Stimulated activated CD4-positive, alpha-beta T cell treated with anti-CD3 and anti-CD28 coated beads, Interleukin-12 subunit alpha, Interleukin-12 subunit beta, amount 100 ng/mL, for 24 hours (primary cell): ENCODE measurements around the gene DPY19L3.
"Not testable (repeated sequence)": the region's sequence is repeated elsewhere in the genome, so short reads cannot be mapped to it uniquely, and the experiment has no call there.

Source experiments
- DNase-seq, 2 experiments: peaks; one replicate each; pipeline ENCODE4 v3.0.0-alpha.2; 2020; ENCODE audit warnings: low read depth in 2 of 2

The DPY19L3 gene

DNA sequence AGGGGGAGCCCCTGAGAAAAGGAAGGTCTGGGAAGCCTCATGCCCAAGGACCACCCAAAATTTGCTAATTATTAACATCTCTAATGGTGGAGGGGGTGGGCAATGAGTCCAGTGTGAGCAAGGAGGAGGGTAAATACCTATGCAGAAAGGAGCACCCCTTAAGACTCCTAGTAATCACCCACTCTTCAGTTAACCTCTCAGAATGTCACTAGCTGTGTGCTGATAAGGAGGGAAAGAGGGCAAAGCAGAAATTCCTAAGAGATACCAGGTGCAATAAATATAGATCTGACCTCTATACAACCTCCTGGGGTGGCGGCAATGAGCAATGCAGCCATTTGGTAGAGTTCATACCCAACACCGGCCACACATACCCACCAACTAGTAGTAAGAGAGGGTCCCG, 12.7 kb upstream of the DPY19L3 start:
- no peak for DNase-seq

DNA sequence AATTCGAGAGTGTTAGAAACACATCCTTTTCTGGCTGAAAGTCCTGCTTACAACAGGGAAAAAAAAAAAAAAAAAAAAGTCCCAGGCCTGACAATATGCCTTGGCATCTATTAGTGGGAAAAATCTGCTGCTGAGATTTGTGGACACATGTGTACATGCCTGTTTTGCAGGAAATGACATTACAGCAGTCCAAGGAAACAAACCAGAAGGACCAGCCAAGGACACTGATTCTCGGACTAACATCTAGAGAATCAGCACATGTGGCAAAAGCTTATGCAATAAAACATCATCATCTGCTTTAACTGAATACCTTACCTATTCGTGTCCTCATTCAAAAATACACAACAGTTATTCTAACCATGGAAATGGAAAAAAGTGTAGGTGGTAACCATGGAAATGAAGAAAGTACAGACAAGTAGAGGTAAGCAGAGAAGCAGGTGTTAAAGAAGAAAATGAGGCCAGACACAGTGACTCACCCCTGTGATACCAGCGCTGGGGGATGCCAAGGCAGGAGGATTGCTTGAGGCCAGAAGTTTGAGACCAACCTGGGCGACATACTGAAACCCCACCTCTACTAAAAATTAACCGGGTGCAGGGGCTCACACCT, 9.4 kb upstream of the DPY19L3 start:
- no peak for DNase-seq

DNA sequence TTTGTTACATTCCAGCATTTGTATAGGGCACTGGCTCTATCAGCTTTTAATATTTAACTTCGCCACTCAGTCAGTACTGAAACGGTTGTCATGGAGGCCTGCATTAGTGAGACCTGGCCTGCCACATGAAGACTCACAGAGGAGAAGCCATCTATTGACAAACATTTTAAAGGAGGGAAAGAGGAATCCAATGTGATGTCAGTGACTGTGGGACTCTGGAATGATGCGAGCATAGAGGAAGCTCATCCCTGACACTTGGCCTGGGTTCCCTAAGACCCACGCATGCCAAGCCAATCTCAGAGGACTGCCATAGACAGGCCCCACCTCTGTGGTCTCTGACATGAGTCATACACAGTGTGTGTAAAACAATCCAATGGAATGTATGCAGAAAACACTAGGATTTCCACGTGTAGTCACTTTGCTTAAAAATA, 7.9 kb upstream of the DPY19L3 start:
- no peak for DNase-seq

DNA sequence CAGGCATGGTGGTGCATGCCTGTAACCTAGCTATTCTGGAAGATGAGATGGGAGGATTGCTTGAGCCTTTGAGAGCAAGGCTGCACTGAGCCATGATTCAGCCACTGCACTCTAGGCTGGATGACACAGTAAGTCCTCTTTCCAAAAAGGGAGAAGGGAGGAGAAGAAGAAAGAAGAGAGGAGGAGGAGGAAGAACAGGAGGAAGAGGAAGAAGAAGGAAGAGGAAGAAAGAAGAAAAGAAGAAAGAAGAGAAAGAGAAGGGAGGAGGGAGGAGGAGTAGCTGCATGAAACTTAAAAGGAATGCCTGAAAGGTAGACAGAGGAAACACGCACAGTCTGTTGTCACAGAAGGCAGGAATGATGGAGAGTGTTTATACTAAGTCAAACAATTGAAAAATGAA, 3.6 kb upstream of the DPY19L3 start:
- DNase-seq = no peak

DNA sequence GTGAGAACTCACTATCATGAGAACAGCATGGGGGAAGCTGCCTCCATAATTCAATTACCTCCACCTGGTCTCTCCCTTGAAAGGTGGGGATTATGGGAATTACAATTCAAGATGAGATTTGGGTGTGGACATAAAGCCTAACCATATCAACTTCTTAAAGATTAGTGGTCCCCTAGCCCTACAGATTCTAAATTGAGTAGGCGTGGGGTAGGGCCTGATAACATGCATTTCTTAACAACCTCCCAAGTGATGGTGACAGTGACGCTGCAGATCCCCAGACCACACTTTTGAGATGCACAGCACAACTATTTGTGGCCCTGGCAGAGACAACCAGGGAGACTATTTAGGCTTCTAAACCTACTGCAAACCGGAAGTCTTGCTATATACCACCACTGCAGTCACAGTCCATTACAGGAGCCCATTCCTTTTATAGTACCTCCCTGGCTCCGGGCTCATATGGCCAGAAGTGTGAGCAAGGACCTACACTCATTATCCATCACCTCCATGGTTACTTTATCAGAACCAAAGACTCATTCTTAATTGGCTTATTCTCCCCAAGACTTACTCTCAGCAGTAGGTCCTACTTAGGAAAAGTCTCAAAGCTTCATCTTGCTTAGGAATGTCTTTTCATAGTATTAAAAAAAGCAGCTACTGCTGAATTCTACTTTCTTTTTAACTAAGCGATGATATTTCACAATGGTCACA, 2.1 kb upstream of the DPY19L3 start:
- no peak for DNase-seq

DNA sequence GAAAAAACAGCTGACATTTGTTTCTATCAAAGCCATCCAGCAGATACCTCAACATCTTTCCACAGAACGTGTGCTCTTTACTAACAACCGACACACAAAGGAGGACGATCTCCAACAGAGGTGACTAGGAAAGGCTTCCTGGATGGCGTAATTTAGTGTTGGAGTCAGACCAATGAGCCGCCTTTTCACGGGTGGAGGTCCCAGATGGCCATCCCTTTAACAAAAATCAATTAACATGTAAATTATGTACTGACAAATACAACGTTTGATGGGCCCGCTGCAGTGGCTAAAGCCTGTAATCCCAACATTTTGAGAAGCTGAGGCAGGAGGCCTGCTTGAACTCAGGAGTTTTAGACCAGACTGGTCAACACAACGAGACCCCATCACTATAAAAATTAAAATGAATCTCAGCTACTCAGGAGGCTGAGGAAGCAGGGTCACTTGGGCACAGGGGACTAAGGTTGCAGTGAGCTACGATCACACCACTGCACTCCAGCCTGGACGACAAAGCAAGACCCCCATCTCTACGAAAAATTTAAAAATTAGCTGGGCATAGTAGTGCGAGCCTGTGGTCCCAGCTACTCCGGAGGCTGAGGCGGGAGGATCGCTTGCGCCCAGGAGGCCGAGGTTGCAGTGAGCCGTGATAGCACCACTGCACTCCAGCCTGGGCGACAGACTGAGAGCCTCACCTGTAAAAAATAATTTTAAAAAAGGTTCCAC, 1.2 kb upstream of the DPY19L3 start:
- DNase-seq = no peak

DNA sequence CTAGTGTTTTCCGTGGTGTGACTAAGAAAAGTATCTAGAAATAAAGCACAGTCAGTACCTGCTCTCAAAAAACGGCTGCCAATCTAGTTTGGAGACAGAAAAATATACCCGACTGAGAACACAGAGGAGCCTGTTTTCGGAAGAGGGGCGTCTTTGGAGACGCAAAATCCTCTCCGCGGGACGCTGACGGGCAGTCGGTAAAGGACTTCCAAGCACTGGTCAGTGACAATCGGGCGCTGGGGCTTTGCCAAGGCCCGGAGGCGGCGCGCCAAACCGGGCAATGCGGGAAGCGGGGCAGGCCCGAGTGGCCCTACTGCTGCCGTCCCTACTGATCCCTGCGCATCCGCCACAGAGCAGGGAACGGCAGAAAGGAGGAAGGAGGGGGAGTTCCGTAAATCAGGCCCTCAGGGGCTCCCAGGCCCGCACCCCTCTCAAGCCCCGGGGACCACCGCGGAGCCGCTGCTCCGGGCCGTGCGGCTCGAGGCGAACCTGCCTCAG, 588 bp upstream of the DPY19L3 start:
- peak in 1 of 2 experiments; percentile 3 for DNase-seq

DNA sequence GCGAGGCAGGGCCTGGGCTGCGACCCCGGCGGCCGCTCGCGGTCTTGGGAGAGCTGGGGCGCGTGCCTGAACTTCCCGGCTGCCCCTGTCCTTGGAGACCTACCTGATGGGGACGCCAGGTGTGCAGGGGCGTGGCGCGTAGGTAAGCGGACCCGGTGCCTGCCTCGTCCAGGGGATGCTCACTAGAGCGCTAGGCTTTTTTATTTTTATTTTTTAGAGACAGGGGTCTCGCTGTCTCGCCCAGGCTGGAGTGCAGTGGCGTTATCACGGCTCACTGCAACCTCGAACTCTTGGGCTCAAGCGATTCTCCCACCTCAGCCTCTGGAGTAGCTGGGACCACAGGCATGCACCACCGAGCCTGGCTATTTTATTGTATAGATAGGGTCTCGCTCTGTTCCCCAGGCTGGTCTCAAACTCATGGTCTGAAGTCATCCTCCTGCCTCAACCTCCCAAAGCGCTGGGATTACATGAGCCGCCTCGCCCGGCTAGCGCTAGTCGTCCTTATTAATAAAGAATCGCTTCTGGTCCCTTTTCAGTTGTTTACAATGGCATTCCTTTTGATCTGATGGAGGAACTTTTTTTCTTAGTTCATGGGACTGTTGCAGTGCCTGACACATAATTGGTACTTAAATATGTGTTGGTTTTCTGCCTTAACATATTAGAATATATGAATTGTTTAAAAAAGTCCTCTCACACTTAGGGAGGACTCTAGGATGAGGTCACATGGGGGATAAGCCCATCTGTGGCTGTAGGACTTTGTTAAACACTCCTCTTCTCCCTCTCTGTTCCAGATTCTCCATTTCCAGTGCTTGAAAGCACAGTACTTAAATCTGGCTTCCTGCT, 812 bp downstream of the DPY19L3 start:
- DNase-seq = no peak

DNA sequence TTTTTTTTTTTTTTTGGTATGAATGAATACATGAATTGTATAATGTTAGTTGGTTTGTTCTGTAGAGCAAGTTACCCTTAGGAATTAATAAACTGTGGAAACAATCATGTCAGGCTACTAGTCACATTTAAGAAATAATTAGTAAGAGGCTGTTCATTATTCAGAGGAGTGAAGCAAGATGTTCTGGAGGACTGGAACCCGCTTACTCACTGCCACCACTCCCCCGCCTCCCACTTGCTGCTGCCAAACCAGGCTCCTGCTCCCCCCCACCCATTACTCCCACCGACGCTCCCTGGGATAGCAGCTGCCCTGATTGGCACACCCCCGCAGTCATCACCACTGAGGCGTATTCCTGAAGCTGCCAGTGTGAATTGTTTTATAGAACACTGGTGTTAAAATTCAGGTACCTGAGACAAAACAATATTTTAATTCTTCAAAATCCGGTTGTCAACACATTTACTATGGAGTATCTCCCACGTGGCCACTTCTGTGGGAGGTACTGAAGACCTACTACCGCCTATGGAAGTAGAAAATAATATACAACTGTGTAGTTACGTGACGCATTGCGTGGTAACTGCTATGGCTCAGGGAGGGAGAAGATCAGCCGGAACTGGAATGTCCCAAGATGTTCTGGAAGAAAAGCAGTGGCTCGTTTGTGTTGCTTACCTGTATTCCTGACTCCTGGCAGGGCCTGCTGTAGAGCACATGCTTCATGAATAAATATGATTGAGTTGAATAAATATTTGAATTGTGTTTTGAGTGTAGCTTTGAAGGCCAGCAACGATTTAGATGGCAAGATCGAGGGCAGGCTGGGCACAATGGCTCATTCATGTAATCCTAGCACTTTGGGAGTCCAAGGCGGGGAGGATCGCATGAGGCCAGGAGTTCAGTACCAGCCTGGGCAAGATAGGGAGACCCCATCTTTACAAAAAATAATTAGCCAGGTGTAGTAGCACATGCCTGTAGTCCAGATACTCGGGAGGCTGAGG, 1.7 kb downstream of the DPY19L3 start:
- DNase-seq = no peak

DNA sequence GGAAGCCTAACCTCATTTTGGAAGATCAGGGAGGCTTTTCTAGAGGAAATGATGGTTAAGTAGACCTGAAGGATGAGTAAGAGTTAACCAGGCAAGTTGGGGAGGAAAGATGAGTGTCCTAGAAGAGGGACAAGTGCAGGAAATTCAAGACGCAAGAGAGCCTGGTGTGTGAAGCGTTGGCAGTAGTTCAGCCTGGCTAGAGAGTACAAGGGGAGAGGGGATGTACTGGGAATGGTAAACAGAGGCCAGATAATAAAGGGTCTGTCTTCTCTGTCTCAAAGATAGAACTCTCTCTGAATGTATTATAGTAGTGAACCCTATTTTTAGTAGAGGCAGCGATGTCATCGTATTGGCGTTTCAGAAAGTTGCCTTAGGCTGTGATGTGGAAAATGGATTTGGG, 9.7 kb downstream of the DPY19L3 start:
- DNase-seq = no peak

DNA sequence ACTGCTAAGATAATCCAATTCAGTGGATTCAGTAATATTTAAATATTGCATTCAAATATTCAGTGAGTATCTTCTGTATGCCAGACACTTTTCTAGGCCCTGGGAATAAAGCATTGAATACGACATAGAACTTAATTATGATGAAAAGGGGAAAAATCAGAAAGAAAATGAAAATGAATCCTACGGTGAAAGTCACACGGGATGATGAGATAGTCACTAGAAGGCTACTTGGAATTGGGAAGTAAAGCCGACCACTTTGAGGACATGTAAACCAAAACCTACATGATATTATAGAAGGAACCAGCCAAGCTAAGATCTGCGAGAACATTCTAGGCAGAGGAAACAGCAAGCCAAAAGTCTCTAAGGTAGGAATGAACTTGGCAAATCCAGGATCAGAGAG, 10.1 kb downstream of the DPY19L3 start:
- no peak for DNase-seq

DNA sequence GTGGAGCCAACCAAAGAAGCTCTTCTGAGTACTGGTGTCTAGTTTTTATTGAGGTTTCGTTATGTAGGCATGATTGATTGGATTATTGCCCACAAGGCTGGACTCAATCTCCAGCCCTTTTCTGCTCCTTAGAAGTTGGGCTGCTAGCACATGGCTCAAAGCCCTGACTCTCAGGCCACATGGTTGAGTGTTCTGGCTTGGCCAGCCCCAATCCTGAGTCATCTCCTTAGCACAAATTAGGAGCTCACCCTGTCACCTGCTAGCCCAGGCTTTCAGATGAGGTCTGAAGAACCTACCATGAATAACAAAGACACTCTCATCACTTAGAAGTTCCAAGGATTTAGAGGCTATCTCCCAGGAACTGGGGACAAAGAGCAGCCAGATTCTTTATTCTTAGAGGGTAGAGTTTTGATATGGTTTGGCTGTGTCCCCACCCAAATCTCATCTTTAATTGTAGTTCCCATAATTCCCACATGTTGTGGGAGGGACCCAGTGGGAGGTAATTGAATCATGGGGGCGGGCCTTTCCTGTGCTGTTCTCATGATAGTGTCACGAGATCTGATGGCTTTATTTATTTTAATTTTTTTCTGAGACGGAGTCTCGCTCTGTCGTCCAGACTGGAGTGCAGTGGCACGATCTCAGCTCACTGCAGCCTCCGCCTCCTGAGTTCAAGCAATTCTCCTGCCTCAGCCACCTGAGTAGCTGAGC, 11.3 kb downstream of the DPY19L3 start:
- DNase-seq = no peak

DNA sequence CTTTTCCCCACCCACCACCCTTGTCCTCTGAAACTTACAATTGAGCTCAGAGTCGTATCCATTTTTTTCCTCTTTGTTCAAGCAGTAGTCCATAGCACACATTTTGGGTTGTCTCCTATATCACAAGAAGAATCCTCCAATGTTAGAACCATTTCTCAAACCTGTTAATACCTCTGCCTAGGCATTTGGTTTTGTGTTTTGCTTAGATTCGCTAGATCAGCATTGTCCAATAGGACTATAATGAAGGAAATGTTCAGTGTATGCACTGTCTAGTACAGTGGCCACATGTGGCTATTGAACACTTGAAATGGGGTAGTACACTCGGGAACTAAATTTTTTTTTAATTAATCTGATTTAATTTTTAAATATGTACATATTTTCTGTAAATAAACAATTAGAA, 12.6 kb downstream of the DPY19L3 start:
- no peak for DNase-seq

DNA sequence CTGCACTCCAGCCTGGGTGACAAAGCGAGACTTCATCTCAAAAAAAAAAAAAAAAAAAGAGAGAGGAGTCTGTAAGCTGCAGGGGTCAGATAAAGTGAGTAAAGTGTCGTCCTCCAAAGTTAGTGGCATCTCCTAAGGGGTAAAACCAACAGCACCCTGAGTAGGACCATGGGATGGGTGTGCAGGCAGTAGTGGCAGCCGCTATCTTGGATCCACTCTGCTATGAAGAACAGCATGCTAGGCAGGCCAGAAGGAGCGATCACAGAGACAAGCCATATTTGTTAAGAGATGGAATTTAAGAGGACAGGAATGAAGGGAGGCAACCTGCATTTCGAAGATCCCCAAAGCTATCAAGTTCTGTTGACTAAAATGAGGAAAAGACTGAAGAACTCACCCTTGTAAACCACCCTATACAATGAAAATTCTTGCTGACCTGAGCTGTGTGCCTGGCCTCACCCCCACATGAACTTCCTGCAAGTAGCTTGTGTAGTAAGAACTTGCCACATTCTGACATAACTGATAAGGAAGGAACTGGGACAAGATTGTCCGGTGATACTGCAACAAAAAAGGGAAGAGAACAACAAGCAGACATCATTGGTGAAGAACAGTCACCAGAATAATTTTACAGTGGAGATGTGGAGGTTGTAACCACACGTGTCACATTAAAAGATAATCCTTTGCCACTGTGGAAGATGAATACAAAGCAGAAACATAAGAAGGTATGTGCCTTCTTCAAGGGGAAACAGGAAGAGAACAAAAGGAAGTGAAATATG, 16.2 kb downstream of the DPY19L3 start:
- DNase-seq = no peak

DNA sequence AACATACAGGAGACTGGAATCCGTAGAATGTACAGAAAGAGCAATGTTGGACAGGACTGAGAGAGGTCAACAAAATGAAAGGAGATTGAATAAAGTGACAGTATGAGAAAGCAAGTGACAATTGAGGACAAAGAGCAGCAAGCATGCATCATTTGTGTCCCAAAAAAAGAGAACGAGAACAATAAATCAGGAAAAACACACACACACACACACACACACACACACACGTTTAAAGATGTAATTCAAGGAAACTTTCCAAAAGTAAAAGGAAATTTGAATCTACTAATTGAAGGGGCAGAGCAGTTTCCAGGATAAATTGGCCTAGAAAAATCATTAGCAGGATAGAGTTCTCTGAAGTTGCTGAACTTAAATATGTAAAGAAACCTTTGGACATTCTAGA, 16.9 kb downstream of the DPY19L3 start:
- no peak for DNase-seq

DNA sequence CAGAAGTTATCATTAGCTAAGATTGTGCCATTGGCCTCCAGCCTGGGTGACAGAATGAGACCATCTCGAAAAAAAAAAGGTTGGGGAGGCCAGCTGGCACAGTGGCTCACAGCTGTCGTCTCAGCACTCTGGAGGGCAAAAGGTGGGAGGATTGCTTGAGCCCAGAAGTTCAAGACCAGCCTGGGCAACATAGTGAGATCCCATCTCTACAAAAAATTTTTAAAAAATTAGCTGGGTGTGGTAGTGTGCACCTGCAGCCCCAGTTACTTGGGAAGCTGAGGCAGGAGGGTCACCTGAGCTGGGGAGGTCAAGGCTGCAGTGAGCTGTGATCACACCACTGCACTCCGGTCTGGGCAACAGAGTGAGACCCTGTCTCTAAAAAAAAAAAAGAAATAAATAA, 18.4 kb downstream of the DPY19L3 start:
- DNase-seq = not testable (repeated sequence)

DNA sequence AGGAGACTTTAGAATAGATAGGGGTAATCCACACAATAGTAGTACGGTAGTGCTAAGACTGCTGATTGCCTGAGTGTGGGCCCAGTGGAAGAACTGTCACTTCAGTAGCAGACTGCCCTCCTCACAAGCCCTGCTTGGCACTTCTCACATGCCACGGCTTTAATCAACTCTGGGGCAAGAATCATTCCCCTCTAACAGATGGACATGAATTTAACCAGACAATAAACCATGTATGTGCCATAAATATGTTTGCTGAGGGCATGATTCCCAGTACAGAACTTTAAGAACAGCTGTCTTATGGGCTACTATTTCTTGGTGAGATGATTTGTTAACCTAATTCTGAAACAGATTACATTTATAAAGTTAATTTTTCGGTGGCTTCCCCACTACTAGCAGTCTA, 22.0 kb downstream of the DPY19L3 start:
- DNase-seq = no peak

DNA sequence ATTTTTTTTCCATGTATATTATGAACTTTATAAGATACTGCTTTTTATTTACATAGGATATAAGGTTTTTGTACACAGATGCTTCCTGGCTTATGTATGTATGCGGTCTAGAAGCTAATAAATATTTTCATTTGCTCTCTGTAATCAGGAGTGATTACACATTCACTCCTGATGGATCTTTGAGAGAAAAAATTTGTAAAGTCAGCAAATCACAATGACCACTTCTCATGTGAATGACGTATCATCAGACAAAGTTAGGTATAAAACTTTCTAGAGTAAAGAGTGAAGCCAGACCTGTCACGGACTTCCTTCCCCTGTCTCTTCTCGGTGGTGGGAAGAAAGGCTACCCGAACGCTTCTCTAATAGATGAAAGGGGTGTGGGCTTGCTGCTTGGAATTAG, 31.1 kb downstream of the DPY19L3 start:
- DNase-seq = no peak

DNA sequence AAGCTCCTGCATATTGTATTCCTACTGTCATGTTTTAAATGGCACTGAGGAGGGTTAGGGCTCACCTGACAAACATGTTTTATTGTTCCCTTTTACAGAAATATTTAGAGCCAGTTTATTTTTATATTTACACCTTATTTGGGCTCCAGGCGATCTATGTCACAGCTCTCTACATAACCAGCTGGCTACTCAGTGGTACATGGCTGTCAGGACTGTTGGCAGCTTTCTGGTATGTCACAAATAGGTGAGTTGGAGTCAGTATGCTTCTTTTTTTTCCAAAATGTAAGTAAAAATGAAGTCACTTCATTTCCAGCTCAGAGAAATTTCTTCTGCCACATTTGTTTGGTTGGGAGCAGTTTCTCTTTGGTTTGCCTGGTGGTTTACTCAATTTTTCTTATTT, 31.5 kb downstream of the DPY19L3 start:
- no peak for DNase-seq
